HepG2 (cell line): ENCODE measurements around the gene PRELID1. TPM values are rescaled to one million over a fixed set of nuclear protein-coding genes. Genes with fewer than 3 reads are reported as not detected.

Experiments
- DRAP1 ChIP-seq: IDR thresholded peaks from 2 replicates; pipeline ENCODE4 v1.6.1; 2016; ENCODE audit warnings: missing genetic modification reagents, missing compliant biosample characterization
- HIC2 ChIP-seq: sonication (generic); formaldehyde crosslinking; IDR thresholded peaks from 2 replicates; pipeline ENCODE4 v1.9.0; 2022; ENCODE audit warnings: low read depth, missing genetic modification reagents
- IKZF1 ChIP-seq: fragments of 450-650 bp; IDR thresholded peaks from 2 replicates; pipeline ENCODE4 v1.7.1; 2016
- KLF6 ChIP-seq: IDR thresholded peaks from 2 replicates; pipeline ENCODE4 v1.8.0; 2016; ENCODE audit warnings: missing biosample characterization, missing genetic modification reagents
- MNT ChIP-seq: fragments of 450-650 bp; IDR thresholded peaks from 2 replicates; pipeline ENCODE4 v1.6.1; 2016
- NFKB2 ChIP-seq: sonication (generic); formaldehyde crosslinking; IDR thresholded peaks from 2 replicates; pipeline ENCODE4 v1.4.0; 2020; ENCODE audit warnings: missing genetic modification reagents, borderline replicate concordance
- POGZ ChIP-seq: sonication (generic); formaldehyde crosslinking; IDR thresholded peaks from 2 replicates; pipeline ENCODE4 v1.4.0; 2020; ENCODE audit warnings: mild to moderate bottlenecking, missing genetic modification reagents
- RARG ChIP-seq: sonication (generic); formaldehyde crosslinking; IDR thresholded peaks from 2 replicates; pipeline ENCODE4 v1.4.0; 2020; ENCODE audit warnings: low read depth, mild to moderate bottlenecking, missing genetic modification reagents
- REL ChIP-seq: sonication (generic); formaldehyde crosslinking; conservative IDR thresholded peaks from 2 replicates; pipeline ENCODE4 v1.8.0; 2022; ENCODE audit warnings: mild to moderate bottlenecking, missing genetic modification reagents, moderate library complexity
- SMARCC2 ChIP-seq: fragments of 450-650 bp; IDR thresholded peaks from 2 replicates; pipeline ENCODE4 v1.6.1; 2017; ENCODE audit warnings: antibody characterized with exemption, mild to moderate bottlenecking
- U2AF2 ChIP-seq: fragments of 200-400 bp; formaldehyde crosslinking; IDR thresholded peaks from 2 replicates; pipeline ENCODE4 v1.6.1; 2017; ENCODE audit warnings: low read depth, mild to moderate bottlenecking, low read length
- ZBTB21 ChIP-seq: sonication (generic); formaldehyde crosslinking; IDR thresholded peaks from 2 replicates; pipeline ENCODE4 v1.4.0; 2020; ENCODE audit warnings: missing genetic modification reagents
- ZFP36L1 ChIP-seq: sonication (generic); formaldehyde crosslinking; IDR thresholded peaks from 2 replicates; pipeline ENCODE4 v1.8.0; 2022; ENCODE audit warnings: mild to moderate bottlenecking, missing genetic modification reagents, moderate library complexity
- ZNF17 ChIP-seq: sonication (generic); formaldehyde crosslinking; IDR thresholded peaks from 2 replicates; pipeline ENCODE4 v1.5.0; 2020; ENCODE audit warnings: mild to moderate bottlenecking, missing genetic modification reagents
- ZNF224 ChIP-seq: sonication (generic); formaldehyde crosslinking; IDR thresholded peaks from 2 replicates; pipeline ENCODE4 v1.5.0; 2020; ENCODE audit warnings: mild to moderate bottlenecking, missing genetic modification reagents
- ZNF282 ChIP-seq: fragments of 450-650 bp; IDR thresholded peaks from 2 replicates; pipeline ENCODE4 v1.6.1; 2018; ENCODE audit not compliant: partially characterized antibody
- ZNF318 ChIP-seq: sonication (generic); formaldehyde crosslinking; IDR thresholded peaks from 2 replicates; pipeline ENCODE4 v1.4.0; 2020; ENCODE audit warnings: mild to moderate bottlenecking, missing genetic modification reagents
- ZNF546 ChIP-seq: sonication (generic); formaldehyde crosslinking; conservative IDR thresholded peaks from 2 replicates; pipeline ENCODE4 v1.8.1; 2023; ENCODE audit warnings: mild to moderate bottlenecking, missing genetic modification reagents
- polyA plus RNA-seq, 8 experiments: library from polyadenylated mRNA; depleted of rRNA in 3 of 8; stranded (reverse) in 7 of 8; unstranded in 1 of 8; fragments of >200 nt; fragmentation: Illumina TruSeq in 4 of 8; extraction: Trizol in 4 of 8; gene quantifications; 2 replicates each; pipeline versions ENCODE4 v1.2.1 to v1.2.3, GENCODE V29; 2011 to 2016; ENCODE audit warnings: low read depth in 4 of 8, missing spikeins in 1 of 8, mixed read lengths in 1 of 8; ENCODE audit not compliant: insufficient read depth in 1 of 8
- total RNA-seq, 5 experiments: library from RNA; depleted of rRNA; stranded (reverse); fragments of >200 nt; fragmentation: Illumina TruSeq; extraction: Trizol; gene quantifications; 2 replicates each; pipeline ENCODE4 v1.2.3, GENCODE V29; 2016; ENCODE audit warnings: low read depth in 1 of 5

The PRELID1 gene
- total and polyA plus RNA-seq, 2 of the 13 experiments (the other 11 are each of a cell fraction or from before 2014, with no cell fraction given) = 250 to 271 TPM

- 0 out of 2 replicates have a peak, but pooled peaks have one; percentile 62 for TF ChIP-seq ZNF318
- TF ChIP-seq ZBTB21 = no peak
- TF ChIP-seq NFKB2 (CRISPR knock-in tag) = peak; percentile 76; the same call in 1 of the 2 replicates
- TF ChIP-seq U2AF2 = no peak
- TF ChIP-seq ZNF224 (CRISPR knock-in tag) = no peak
- TF ChIP-seq SMARCC2 = no peak
- no peak for TF ChIP-seq RARG (CRISPR knock-in tag)
- 0 out of 2 replicates have a peak, but pooled peaks have one; percentile 35 for TF ChIP-seq ZNF546 (CRISPR knock-in tag)
- 0 out of 2 replicates have a peak, but pooled peaks have one; percentile 40 for TF ChIP-seq ZFP36L1
- peak; percentile 53; the same call in 1 of the 2 replicates for TF ChIP-seq KLF6
- TF ChIP-seq POGZ (CRISPR knock-in tag) = no peak
- no peak for TF ChIP-seq IKZF1
- TF ChIP-seq ZNF282 = no peak
- peak; percentile 79 for TF ChIP-seq DRAP1 (CRISPR knock-in tag)
- TF ChIP-seq ZNF17 (CRISPR knock-in tag) = no peak
- no peak for TF ChIP-seq HIC2 (CRISPR knock-in tag)
- peak; percentile 55; the same call in 1 of the 2 replicates for TF ChIP-seq REL (CRISPR knock-in tag)
- TF ChIP-seq MNT = no peak
Observed at GRCh38 chr5:177303121-177303924, at the start of gene PRELID1, which contains the start of gene RAB24 (continued).
